GM21526 (cell line): ENCODE measurements around the gene TTC22.

Experiments
- ATAC-seq: cut with Tn5 transposase; IDR thresholded peaks from one replicate; pipeline ENCODE4 v1.9.1; 2021; ENCODE audit warnings: moderate library complexity; ENCODE audit not compliant: unreplicated experiment, low FRiP score

The TTC22 gene

DNA sequence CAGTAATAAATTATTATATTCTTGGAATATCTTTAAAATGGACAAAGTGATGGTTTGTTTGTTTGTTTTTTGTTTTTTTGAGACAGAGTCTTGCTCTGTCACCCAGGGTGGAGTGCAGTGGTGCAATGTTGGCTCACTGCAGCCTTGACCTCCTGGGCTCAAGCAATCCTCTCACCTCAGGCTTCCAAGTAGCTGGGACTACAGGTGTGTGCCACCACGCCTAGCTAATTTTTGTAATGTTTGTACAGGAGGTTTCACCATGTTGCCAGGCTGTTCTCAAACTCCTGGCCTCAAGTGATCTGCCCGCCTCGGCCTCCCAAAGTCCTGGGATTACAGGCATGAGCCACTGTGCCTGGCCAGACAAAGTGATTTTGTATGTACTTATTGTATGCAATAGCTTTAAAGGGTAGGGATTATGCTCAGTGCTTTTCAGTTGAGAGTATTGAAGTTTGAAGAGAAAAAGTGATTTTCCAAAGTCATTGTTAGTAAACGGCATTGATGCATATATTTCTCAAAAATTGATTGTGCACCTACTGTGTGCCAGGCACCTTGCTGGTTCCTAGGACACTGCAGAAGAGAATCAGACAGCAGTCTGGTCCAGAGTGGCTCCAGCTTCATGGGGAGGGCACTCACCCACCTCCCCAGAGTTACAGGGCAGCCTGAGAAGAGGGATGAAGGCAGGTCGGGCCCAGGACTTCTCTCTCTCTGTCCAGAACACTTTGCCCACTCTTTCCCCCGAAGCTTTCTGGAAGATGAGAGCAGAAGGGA, 34.2 kb upstream of the TTC22 start:
- ATAC-seq, result no peak

DNA sequence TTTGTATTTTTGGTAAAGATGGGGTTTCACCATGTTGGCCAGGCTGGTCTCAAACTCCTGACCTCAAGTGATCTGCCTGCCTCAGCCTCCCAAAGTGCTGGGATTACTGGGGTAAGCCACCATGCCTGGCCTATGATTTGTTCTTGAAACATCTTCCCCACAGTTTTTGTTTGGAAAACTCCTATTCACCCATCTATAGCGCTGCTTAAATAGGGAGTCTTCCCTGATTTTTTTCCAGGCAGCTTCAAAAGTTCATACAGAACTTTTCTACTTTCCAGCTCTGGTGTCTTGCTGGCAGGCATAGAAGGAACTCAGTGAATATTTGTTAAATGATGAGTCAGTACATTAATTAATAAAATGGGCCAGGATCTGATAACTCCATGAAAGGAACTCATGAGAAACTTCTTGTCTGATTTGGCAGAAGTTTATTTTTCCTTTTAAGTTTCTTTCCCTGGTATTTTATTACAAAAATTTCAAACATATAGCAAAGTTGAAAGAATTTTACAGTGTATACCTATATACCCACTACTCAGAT, 33.0 kb upstream of the TTC22 start:
- ATAC-seq, result no peak

DNA sequence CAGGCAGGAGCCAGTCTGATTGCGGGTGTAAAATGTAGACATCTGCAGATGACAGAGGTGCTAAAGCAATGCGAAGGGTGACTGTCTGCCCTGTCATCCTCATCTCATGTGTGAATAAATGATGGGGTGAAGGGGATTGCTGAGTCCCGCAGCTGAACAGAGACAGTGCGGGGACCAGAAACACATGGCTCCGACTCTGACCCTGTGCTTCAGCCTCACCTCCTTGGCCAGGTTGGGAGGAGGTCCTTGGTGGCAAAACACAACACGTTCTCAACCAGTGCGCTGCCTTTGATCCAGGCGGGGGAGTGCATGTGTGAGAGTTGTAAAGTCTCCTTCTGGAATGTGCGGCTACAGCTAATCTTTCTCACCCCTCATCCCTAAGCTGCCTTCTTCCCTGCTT, 32.0 kb upstream of the TTC22 start:
- ATAC-seq, result no peak

DNA sequence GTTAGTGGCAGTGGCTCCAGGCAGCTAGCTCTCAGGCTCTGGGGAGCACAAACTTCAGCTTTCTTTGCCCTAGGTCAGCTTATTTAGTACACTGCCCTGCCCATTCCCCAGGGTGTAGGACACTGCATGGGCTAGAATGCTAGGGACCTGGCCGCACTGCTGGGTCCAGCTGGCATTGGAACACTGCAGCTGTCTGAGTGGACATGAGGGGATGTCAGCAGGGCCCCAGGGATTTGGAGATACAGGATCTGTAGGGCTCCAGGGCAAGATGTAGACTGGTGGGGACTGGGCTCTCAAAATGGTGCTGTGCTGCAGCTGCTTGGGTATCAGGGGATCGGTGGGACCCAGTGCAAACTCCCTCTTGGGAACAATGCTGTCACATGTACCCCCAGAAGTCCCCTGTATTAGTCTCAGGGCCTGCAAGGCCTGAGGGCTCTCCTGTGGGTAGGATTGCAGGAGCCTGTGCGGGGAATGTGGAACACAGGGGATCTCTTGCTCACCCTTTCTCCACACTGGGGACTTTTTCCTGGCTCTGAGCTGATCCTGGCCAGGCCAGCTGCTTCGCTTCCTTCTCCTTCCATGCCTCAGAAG, 25.2 kb upstream of the TTC22 start:
- no peak for ATAC-seq

DNA sequence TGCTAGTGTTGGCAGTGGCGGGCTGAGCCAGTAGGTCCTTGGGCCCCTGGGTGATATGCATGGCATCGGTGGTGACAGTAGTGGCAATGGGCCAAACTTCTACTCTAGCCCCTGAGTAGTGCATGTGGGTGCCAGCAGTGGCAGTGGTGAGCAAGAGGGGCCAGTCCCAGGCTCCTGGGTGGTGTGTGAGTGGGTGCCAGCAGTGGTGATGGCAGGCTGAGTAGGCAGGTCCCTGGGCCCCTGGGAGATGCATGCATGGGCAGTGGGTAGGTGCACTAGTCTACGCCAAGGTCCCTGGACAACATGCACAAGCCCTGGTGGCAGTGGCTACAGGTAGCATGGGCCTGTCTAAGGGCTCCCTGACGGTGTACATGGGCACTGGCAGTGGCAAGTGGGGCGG, 24.6 kb upstream of the TTC22 start:
- ATAC-seq, result no peak

DNA sequence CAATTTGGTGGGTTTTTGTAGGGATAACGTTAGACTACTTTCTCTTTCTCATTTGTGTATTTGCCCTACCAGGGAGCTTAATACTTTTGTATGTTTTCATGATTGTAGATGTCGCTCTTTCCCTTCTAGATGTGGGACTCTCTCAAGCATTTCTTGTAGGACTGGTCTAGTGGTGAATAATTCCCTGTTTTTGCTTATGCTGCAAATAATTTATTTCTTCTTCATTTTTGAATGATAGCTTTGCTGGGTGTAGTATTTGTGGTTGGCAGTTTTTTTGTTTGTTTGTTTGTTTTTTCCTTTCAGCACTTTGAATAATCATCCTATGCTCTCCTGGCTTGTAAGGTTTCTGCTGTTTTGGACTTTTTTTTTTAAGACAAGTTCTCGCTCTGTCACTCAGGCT, 22.5 kb upstream of the TTC22 start:
- ATAC-seq, result no peak

DNA sequence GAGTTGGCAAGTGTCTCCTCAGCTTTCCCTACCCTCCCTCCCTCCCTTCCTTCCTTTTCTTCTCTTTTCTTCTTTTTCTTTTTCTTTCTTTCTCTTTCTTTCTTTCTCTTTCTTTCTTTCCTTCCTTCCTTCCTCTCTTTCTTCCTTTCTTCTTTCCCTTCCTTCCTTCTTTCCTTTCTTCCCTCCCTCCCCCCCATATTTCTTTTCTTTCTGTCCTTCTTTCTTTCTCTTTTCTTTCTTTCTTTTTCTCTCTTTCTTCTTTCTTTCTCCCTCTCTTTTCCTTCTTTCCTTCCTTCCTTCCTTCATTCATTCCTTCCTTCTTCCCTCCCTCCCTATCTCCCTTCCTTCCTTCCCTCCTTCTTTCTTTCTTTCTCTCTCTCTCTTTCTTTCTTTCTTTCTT, 18.6 kb upstream of the TTC22 start:
- no peak for ATAC-seq

DNA sequence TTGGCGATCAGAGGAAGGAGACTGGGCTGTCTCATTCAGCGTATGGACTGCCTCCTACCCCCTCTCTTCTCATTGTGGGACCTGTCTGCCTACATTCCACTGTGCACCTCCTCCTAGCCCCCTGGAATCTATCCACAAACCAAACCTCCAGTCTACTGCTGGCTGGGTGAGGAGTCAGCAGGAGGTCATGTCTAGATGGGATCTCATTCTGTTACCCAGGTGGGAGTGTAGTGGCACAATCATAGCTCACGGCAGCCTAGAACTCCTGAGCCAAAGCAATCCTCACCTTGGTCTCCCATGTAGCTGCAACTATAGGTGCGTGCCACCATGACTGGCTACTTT, 18.0 kb upstream of the TTC22 start:
- no peak for ATAC-seq

DNA sequence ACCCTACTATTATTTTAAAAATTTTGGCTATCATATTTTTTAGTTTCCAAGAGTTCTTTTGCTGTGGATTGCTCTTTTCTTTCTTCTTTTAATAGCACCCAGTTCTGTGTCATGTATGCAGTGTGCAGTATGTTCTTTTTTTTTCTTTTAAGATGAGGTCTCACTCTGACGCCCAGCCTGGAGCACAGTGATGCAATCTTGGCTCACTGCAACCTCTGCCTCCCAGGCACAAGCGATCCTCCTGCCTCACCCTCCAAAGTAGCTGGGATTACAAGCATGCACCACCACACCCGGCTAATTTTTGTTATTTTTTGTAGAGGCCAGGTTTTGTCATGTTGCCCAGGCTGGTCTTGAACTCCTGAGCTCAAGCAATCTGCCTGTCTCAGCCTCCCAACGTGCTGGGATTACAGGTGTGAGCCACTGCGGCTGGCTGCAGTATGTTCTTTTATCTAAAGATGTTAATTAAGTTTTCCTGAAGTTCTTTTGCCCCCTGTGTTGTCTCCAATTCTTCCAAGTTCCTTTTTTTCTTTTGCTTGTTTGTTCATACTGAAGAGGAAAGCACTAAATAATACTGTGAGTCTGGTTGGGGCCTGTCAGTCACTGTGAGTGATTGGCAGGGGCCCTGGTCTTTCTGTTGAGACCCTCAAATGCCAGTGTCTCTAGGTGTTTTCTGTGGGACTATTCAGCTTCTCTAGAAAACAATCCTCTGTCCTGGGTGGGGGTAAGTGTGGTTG, 17.5 kb upstream of the TTC22 start:
- no peak for ATAC-seq

DNA sequence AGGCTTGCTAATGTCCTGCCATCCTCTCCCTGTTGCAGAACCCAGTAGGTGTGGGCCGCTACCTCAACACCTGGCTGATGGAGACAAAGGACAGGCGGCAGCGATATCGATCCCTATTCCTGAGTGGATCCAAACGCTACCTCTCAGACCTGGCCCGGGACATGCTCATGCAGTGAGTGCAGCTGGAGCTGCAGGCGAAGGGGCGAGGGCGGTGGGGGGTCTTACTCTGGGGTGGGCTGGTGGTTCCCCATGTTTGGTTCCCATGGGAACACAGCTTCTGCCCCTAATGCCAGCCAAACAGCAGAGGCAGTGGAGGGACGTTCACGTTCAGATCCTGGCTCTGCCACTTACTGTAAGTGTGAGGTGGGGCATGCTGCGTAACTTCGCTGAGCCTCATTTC, 15.8 kb upstream of the TTC22 start:
- ATAC-seq, result no peak

DNA sequence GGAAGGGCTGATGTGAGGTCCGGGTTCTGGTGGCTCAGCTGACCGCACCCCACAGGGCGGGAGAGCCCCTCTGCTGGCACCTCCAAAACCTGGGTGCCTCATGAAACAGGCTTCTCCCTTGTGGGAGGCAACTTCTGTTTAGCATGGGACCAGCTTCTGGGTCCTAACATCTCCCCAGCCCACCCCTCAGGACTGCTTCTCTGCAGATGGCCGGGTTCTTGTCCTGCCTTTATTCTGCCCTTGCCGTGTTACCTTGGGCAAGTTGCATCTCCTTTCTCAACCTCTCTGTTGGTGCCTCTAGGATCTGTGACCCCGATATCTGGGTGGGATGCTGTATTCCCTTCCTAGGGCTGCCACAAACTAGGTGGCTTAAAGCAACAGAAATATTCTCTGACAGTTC, 15.0 kb upstream of the TTC22 start:
- ATAC-seq, result no peak

DNA sequence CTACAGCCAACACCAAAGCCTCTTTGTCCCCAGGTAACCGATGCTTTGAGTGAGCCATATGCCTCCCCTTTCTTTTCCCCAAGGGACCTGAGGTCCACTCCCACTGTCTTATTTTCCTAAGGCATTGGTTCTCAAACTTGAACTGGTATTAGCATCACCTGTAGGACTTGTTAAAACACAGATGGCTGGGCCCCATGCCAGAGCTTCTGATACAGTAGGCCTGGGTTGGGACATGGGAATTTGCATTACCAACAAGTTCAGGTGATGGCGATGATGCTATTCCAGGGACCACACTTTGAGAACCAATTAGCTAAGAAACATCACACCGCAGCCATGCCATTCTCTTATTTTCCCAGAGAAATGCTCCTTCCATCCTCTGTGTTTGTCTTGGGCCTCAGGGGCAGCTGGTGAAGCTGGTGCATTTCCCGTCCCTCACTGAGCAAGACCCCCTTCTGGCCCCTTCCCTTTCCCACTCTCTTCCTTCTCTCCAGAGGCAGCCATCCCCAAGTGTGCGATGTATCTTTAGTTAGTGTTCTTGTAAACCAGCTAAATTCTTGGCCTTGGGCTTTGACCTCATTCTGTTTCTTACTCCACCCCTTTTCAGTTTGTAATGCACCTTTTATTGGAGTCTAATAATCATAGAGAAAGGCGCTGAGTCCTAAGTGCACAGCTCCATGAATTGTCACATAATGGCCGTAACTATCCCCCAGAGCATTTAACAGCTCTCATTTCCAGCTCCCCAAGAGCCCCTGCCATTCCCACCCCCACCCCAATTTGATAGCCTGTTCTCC, 14.2 kb upstream of the TTC22 start:
- no peak for ATAC-seq

DNA sequence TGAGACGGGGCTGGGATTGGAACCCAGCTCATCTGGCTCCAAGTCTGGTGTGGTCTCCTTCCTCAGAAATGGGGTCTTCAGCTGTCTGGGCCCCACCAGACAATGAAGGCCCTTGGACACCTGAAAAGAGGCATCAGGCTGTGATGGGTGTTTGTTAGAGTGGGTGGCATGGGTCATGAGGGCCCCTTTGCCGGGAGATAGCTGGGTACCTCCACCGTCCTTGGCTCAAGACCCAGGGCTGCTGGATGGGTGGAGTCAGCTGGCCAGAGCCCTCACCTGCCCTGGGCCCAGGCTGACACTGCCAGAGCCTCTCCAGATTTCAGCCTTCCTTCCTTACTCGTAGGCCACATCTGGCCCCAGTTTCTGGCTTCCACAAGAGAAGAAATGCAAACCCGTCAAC, 13.4 kb upstream of the TTC22 start:
- no peak for ATAC-seq

DNA sequence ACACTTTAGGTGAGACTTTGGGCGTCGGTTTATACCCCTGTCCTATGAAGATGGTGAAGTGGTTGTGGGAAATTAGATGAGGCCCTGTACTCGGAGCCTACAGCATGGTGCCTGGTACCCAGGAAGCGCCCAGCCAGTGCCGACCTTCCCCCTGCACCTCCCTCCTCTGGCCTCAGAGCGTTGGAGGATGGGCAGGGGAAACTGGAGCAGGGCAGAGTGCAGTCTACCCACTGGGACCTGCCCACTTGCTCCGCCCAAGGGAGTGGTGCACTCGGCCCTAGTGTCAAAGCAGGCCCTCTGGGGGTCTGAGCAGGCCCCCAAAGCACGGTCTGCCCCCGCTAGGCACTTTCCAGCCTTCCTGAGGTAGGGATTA, 13.0 kb upstream of the TTC22 start:
- no peak for ATAC-seq

DNA sequence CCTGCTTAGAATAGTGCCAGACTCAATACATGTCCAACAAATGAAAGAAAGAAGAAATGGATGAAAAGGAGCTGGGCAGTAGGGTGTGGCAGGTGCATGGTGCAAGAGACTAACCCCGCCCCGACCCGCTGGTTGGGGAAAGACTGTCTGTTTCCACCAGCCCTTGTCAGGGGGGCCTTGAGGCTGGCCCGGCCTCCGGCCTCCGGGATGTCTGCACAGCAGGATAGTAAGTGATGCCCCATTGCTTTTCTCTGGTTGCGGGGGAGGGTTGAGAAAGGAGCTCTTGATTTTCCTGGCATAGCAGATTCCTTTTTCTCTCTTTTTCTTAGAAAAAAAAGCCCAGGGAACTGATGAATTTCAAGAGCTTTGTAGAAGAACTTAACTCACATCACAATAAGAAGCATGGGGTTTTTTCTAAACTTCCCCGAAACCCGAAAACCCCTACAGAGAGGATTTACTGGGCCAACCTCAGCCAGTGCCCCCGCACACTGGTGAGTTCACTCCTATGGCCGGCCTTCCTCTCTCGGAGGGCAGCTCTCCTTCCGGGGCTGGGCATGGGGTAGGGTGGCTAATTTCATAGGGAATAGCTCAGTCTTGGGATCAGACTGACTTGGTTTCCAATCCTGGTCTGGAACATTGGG, 12.5 kb upstream of the TTC22 start:
- ATAC-seq, result no peak

DNA sequence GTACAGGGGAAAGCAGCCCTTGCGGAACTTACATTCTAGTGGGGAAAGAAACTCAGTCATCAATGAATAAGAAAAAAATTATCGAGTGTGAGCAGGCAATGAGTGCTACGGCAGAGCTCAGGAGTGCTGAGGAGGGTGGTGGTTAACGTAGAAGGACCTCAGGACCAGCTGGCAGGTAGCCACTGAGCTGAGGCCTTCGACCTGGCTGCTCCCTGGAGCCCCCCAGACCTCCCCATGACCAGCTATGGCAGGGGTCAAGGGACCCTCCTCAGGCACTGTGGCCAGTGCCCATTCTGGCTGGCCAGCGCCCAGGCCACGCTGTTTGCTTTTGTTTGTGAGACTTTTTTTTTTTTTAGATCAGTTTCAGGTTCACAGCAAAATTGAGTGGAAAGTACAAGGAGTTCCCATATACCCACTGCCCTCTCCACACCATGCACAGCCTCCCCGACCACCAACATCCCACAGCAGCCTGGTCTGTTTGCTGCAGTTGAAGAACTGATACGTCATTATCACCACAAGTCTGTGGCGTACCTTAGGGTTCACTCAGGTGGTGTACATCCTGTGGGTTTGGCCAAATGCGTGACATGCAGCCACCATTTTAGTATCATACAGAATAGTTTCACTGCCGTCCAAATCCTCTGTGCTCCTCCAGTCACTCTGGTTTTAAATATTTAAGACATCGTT, 11.8 kb upstream of the TTC22 start:
- no peak for ATAC-seq

DNA sequence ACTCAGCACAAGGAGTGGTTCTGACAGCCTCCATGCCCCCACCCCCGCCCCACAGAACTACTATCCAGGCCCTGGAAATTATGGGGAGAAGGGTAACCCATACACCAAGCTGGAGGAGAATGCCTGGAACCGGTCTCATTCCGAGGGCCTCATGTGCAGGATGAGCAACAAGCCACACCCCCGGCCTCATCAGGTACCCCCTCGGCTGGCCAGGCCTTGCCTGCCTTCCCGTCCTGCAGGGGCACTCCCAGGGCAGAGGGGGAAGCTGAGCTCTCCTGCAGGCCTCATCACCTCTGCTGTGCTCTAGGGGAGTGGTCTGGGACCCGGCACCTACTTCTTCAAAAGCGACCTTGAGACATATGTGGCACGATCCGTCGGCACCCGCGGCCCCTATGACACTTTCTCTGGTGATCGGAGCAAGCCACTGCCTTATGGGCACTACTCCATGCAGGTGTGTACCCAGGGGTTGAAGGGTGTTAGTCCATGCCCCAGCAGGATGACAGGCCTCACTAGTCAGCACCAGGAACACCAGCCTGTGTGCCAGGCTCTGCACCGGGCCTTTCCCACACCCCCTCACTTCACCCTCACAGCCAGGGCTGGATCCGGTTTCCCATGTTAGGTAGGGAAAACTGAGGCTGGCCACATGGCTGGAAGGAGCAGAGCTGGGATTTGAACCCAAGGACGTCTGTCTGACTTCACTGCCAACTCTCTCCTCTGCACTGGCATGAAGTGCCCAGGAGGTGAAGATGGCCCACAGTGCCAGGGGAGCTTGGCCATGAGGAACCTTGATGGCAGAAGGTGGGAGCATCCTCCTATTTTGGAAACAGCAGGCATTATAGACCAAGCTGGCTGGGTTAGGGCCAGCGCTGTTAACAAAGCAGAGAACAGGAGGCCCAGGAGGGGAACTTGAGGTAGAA, 10.9 kb upstream of the TTC22 start:
- no peak for ATAC-seq

DNA sequence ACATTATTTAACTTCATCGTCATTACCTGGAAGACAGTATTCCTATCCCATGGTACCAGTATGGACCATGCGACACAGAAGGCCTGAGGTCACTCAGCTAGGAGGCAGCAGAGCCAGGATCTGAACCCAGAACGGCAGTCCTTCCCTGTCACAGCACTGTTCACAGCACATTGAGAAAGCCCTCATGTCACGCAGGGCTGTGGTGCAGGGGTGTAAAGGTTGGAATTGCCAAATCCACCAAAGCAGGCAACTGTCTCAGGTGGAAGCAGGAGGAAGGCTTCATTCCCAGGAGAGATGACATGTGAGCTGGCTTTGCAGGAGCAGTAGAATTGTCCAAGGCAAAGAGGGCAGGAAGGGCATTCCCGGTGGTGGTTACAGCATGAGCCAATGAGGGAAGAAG, 9.9 kb upstream of the TTC22 start:
- no peak for ATAC-seq
